WTC11 (cell line): ENCODE measurements around the gene UBE2F. TPM values are rescaled to one million over a fixed set of nuclear protein-coding genes. Genes with fewer than 3 reads are reported as not detected.

ENCODE experiments used
- ATF1 ChIP-seq: sonication (generic); formaldehyde crosslinking; IDR thresholded peaks from 2 replicates; pipeline ENCODE4 v1.8.1; 2023; ENCODE audit warnings: mild to moderate bottlenecking, moderate library complexity, missing genetic modification reagents
- CBFB ChIP-seq: sonication (generic); formaldehyde crosslinking; IDR thresholded peaks from 2 replicates; pipeline ENCODE4 v1.8.1; 2022; ENCODE audit warnings: mild to moderate bottlenecking, low read depth, missing genetic modification reagents
- CREB1 ChIP-seq: sonication (generic); formaldehyde crosslinking; IDR thresholded peaks from 2 replicates; pipeline ENCODE4 v1.8.0; 2023; ENCODE audit warnings: mild to moderate bottlenecking, missing genetic modification reagents
- CREM ChIP-seq: sonication (generic); formaldehyde crosslinking; IDR thresholded peaks from 2 replicates; pipeline ENCODE4 v1.8.1; 2022; ENCODE audit warnings: mild to moderate bottlenecking, missing genetic modification reagents, moderate library complexity
- ELF4 ChIP-seq: sonication (generic); formaldehyde crosslinking; IDR thresholded peaks from 2 replicates; pipeline ENCODE4 v1.8.1; 2022; ENCODE audit warnings: low read depth, mild to moderate bottlenecking, moderate library complexity, missing genetic modification reagents
- FOXJ3 ChIP-seq: sonication (generic); formaldehyde crosslinking; IDR thresholded peaks from 2 replicates; pipeline ENCODE4 v1.9.0; 2021; ENCODE audit warnings: missing genetic modification reagents, mild to moderate bottlenecking, borderline replicate concordance
- IRF2 ChIP-seq: sonication (generic); formaldehyde crosslinking; IDR thresholded peaks from 2 replicates; pipeline ENCODE4 v1.8.0; 2022; ENCODE audit warnings: low read depth, missing genetic modification reagents, borderline replicate concordance
- JUN ChIP-seq: sonication (generic); formaldehyde crosslinking; IDR thresholded peaks from 2 replicates; pipeline ENCODE4 v1.8.0; 2023; ENCODE audit warnings: mild to moderate bottlenecking, missing genetic modification reagents
- KAT7 ChIP-seq: sonication (generic); formaldehyde crosslinking; IDR thresholded peaks from 2 replicates; pipeline ENCODE4 v1.8.1; 2023; ENCODE audit warnings: missing genetic modification reagents, mild to moderate bottlenecking, borderline replicate concordance
- MXD4 ChIP-seq: fragments of 250-450 bp; sonication (Bioruptor Pico); IDR thresholded peaks from 2 replicates; pipeline ENCODE4 v1.8.0; 2021; ENCODE audit warnings: mild to moderate bottlenecking, moderate library complexity, borderline replicate concordance
- MYBL2 ChIP-seq: sonication (generic); formaldehyde crosslinking; IDR thresholded peaks from 2 replicates; pipeline ENCODE4 v1.8.1; 2023; ENCODE audit warnings: mild to moderate bottlenecking, moderate library complexity, missing genetic modification reagents
- NFE2L1 ChIP-seq: sonication (generic); formaldehyde crosslinking; IDR thresholded peaks from 2 replicates; pipeline ENCODE4 v1.8.1; 2023; ENCODE audit warnings: missing genetic modification reagents
- NFYB ChIP-seq: sonication (generic); formaldehyde crosslinking; conservative IDR thresholded peaks from 2 replicates; pipeline ENCODE4 v1.8.0; 2022; ENCODE audit warnings: low read depth, missing genetic modification reagents
- NR1H2 ChIP-seq: sonication (generic); formaldehyde crosslinking; IDR thresholded peaks from 2 replicates; pipeline ENCODE4 v1.9.0; 2021; ENCODE audit warnings: mild to moderate bottlenecking, moderate library complexity, missing genetic modification reagents
- NR3C1 ChIP-seq: sonication (generic); formaldehyde crosslinking; conservative IDR thresholded peaks from 2 replicates; pipeline ENCODE4 v1.8.1; 2023; ENCODE audit warnings: low read depth, mild to moderate bottlenecking, missing genetic modification reagents
- SMAD4 ChIP-seq: sonication (generic); formaldehyde crosslinking; IDR thresholded peaks from 2 replicates; pipeline ENCODE4 v1.8.0; 2022; ENCODE audit warnings: mild to moderate bottlenecking, missing genetic modification reagents
- ZBTB21 ChIP-seq: sonication (generic); formaldehyde crosslinking; IDR thresholded peaks from 2 replicates; pipeline ENCODE4 v1.8.1; 2023; ENCODE audit warnings: mild to moderate bottlenecking, missing genetic modification reagents, borderline replicate concordance
- ZNF671 ChIP-seq: fragments of 250-450 bp; sonication (Bioruptor Pico); IDR thresholded peaks from 2 replicates; pipeline ENCODE4 v1.8.0; 2021; ENCODE audit warnings: mild to moderate bottlenecking
- total RNA-seq: library from RNA; stranded (reverse); gene quantifications from 3 replicates; pipeline ENCODE4 v1.2.3, GENCODE V29; 2021
- TF ChIP-seq, protein P1 (sequence below): fragments of 250-450 bp; sonication (Bioruptor Pico); IDR thresholded peaks from 2 replicates; pipeline ENCODE4 v1.9.0; 2021; ENCODE audit warnings: mild to moderate bottlenecking, borderline replicate concordance
- TF ChIP-seq, protein P2 (sequence below): sonication (generic); formaldehyde crosslinking; IDR thresholded peaks from 2 replicates; pipeline ENCODE4 v1.8.0; 2023; ENCODE audit warnings: missing genetic modification reagents, mild to moderate bottlenecking, borderline replicate concordance
- TF ChIP-seq, protein P3 (sequence below): sonication (generic); formaldehyde crosslinking; IDR thresholded peaks from 2 replicates; pipeline ENCODE4 v1.8.0; 2022; ENCODE audit warnings: mild to moderate bottlenecking, missing genetic modification reagents
- TF ChIP-seq, protein P4 (sequence below): fragments of 250-450 bp; sonication (Bioruptor Pico); IDR thresholded peaks from 2 replicates; pipeline ENCODE4 v2.1.2; 2022; ENCODE audit warnings: mild to moderate bottlenecking, moderate library complexity
- TF ChIP-seq, protein P5 (sequence below): sonication (generic); formaldehyde crosslinking; IDR thresholded peaks from 2 replicates; pipeline ENCODE4 v1.8.1; 2023; ENCODE audit warnings: mild to moderate bottlenecking, missing genetic modification reagents
- TF ChIP-seq, protein P6 (sequence below): sonication (generic); formaldehyde crosslinking; conservative IDR thresholded peaks from 2 replicates; pipeline ENCODE4 v1.8.1; 2022; ENCODE audit warnings: mild to moderate bottlenecking, missing genetic modification reagents
- TF ChIP-seq, protein P7 (sequence below): sonication (generic); formaldehyde crosslinking; IDR thresholded peaks from 2 replicates; pipeline ENCODE4 v1.8.1; 2023; ENCODE audit warnings: mild to moderate bottlenecking, missing genetic modification reagents, moderate library complexity

Gene UBE2F
- total RNA-seq, 1 experiment from 2014 or later = 49.5 TPM

DNA sequence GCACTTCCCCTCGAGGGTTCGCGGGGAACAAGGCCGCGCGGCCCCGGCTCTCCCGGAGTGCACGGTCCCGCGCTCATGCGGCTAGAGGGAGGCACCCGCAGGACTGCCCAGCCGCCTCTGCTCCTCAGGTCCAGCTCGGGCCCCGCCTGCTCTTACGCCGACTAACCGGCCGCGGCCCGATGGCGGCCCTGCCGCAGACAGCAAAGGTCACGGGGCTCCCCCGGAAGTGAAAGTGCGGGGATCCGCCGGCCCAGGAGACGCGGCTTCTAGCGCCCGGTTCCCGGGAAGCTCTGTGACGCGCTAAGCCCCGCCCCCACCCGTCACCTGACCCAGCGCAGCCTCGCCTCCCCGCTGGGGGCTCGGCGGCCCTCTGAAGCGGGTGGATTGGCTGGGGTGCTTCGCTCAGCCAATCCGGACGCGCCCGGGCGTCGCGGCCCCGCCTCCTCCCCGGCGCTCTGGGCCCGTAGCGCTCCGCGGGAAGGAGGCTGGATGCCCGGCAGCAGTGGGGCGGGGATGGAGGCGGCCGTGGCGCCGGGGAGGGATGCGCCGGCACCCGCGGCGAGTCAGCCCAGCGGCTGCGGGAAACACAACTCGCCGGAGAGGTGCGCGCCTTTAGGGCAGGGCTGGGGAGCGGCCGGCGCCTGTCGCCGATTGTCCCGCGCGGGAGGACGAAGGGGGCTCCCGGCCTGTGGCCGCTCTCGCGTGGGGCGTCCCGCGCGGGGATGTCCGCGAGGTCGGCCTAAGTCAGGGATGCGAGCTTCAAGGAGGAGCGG, 93.9 kb downstream of the UBE2F start, which contains the start of gene SCLY (continued):
- TF ChIP-seq, protein P1, sequence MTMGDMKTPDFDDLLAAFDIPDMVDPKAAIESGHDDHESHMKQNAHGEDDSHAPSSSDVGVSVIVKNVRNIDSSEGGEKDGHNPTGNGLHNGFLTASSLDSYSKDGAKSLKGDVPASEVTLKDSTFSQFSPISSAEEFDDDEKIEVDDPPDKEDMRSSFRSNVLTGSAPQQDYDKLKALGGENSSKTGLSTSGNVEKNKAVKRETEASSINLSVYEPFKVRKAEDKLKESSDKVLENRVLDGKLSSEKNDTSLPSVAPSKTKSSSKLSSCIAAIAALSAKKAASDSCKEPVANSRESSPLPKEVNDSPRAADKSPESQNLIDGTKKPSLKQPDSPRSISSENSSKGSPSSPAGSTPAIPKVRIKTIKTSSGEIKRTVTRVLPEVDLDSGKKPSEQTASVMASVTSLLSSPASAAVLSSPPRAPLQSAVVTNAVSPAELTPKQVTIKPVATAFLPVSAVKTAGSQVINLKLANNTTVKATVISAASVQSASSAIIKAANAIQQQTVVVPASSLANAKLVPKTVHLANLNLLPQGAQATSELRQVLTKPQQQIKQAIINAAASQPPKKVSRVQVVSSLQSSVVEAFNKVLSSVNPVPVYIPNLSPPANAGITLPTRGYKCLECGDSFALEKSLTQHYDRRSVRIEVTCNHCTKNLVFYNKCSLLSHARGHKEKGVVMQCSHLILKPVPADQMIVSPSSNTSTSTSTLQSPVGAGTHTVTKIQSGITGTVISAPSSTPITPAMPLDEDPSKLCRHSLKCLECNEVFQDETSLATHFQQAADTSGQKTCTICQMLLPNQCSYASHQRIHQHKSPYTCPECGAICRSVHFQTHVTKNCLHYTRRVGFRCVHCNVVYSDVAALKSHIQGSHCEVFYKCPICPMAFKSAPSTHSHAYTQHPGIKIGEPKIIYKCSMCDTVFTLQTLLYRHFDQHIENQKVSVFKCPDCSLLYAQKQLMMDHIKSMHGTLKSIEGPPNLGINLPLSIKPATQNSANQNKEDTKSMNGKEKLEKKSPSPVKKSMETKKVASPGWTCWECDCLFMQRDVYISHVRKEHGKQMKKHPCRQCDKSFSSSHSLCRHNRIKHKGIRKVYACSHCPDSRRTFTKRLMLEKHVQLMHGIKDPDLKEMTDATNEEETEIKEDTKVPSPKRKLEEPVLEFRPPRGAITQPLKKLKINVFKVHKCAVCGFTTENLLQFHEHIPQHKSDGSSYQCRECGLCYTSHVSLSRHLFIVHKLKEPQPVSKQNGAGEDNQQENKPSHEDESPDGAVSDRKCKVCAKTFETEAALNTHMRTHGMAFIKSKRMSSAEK (CRISPR knock-in tag) = no peak
- TF ChIP-seq ATF1 = no peak
- TF ChIP-seq ELF4 (CRISPR knock-in tag) = no peak
- TF ChIP-seq, protein P2, sequence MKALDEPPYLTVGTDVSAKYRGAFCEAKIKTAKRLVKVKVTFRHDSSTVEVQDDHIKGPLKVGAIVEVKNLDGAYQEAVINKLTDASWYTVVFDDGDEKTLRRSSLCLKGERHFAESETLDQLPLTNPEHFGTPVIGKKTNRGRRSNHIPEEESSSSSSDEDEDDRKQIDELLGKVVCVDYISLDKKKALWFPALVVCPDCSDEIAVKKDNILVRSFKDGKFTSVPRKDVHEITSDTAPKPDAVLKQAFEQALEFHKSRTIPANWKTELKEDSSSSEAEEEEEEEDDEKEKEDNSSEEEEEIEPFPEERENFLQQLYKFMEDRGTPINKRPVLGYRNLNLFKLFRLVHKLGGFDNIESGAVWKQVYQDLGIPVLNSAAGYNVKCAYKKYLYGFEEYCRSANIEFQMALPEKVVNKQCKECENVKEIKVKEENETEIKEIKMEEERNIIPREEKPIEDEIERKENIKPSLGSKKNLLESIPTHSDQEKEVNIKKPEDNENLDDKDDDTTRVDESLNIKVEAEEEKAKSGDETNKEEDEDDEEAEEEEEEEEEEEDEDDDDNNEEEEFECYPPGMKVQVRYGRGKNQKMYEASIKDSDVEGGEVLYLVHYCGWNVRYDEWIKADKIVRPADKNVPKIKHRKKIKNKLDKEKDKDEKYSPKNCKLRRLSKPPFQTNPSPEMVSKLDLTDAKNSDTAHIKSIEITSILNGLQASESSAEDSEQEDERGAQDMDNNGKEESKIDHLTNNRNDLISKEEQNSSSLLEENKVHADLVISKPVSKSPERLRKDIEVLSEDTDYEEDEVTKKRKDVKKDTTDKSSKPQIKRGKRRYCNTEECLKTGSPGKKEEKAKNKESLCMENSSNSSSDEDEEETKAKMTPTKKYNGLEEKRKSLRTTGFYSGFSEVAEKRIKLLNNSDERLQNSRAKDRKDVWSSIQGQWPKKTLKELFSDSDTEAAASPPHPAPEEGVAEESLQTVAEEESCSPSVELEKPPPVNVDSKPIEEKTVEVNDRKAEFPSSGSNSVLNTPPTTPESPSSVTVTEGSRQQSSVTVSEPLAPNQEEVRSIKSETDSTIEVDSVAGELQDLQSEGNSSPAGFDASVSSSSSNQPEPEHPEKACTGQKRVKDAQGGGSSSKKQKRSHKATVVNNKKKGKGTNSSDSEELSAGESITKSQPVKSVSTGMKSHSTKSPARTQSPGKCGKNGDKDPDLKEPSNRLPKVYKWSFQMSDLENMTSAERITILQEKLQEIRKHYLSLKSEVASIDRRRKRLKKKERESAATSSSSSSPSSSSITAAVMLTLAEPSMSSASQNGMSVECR (CRISPR knock-in tag) = peak; percentile 33; the same call in 1 of the 2 replicates
- TF ChIP-seq JUN = no peak
- TF ChIP-seq MYBL2 = peak; percentile 66
- TF ChIP-seq IRF2 (CRISPR knock-in tag) = no peak
- no peak for TF ChIP-seq ZNF671 (CRISPR knock-in tag)
- TF ChIP-seq, protein P3, sequence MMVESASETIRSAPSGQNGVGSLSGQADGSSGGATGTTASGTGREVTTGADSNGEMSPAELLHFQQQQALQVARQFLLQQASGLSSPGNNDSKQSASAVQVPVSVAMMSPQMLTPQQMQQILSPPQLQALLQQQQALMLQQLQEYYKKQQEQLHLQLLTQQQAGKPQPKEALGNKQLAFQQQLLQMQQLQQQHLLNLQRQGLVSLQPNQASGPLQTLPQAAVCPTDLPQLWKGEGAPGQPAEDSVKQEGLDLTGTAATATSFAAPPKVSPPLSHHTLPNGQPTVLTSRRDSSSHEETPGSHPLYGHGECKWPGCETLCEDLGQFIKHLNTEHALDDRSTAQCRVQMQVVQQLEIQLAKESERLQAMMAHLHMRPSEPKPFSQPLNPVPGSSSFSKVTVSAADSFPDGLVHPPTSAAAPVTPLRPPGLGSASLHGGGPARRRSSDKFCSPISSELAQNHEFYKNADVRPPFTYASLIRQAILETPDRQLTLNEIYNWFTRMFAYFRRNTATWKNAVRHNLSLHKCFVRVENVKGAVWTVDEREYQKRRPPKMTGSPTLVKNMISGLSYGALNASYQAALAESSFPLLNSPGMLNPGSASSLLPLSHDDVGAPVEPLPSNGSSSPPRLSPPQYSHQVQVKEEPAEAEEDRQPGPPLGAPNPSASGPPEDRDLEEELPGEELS (CRISPR knock-in tag) = no peak; the same call in none of the 2 replicates
- no peak for TF ChIP-seq NFE2L1 (CRISPR knock-in tag)
- TF ChIP-seq, protein P4, sequence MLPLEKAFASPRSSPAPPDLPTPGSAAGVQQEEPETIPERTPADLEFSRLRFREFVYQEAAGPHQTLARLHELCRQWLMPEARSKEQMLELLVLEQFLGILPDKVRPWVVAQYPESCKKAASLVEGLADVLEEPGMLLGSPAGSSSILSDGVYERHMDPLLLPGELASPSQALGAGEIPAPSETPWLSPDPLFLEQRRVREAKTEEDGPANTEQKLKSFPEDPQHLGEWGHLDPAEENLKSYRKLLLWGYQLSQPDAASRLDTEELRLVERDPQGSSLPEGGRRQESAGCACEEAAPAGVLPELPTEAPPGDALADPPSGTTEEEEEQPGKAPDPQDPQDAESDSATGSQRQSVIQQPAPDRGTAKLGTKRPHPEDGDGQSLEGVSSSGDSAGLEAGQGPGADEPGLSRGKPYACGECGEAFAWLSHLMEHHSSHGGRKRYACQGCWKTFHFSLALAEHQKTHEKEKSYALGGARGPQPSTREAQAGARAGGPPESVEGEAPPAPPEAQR (CRISPR knock-in tag) = no peak
- TF ChIP-seq FOXJ3 (CRISPR knock-in tag) = no peak
- no peak for TF ChIP-seq CREB1 (CRISPR knock-in tag)
- peak; percentile 65; the same call in 1 of the 2 replicates for TF ChIP-seq ZBTB21 (CRISPR knock-in tag)
- TF ChIP-seq NR3C1 (CRISPR knock-in tag) = 0 out of 2 replicates have a peak, but pooled peaks have one; percentile 12
- TF ChIP-seq, protein P5, sequence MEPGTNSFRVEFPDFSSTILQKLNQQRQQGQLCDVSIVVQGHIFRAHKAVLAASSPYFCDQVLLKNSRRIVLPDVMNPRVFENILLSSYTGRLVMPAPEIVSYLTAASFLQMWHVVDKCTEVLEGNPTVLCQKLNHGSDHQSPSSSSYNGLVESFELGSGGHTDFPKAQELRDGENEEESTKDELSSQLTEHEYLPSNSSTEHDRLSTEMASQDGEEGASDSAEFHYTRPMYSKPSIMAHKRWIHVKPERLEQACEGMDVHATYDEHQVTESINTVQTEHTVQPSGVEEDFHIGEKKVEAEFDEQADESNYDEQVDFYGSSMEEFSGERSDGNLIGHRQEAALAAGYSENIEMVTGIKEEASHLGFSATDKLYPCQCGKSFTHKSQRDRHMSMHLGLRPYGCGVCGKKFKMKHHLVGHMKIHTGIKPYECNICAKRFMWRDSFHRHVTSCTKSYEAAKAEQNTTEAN = peak; percentile 59; the same call in 1 of the 2 replicates
- TF ChIP-seq SMAD4 (CRISPR knock-in tag) = no peak
- TF ChIP-seq KAT7 (CRISPR knock-in tag) = peak; percentile 69
- no peak for TF ChIP-seq CREM (CRISPR knock-in tag)
- TF ChIP-seq MXD4 (CRISPR knock-in tag) = no peak
- TF ChIP-seq, protein P6, sequence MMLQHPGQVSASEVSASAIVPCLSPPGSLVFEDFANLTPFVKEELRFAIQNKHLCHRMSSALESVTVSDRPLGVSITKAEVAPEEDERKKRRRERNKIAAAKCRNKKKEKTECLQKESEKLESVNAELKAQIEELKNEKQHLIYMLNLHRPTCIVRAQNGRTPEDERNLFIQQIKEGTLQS (CRISPR knock-in tag) = no peak
- TF ChIP-seq CBFB (CRISPR knock-in tag) = no peak
- no peak for TF ChIP-seq NR1H2
- peak; percentile 77 for TF ChIP-seq NFYB
- TF ChIP-seq, protein P7, sequence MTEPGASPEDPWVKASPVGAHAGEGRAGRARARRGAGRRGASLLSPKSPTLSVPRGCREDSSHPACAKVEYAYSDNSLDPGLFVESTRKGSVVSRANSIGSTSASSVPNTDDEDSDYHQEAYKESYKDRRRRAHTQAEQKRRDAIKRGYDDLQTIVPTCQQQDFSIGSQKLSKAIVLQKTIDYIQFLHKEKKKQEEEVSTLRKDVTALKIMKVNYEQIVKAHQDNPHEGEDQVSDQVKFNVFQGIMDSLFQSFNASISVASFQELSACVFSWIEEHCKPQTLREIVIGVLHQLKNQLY (CRISPR knock-in tag) = peak; percentile 8; the same call in 1 of the 2 replicates
